Loucy (cell line): Measurements from ENCODE around the gene ITPK1.

Experiments
- CTCF ChIP-seq: fragments of 200-600 bp; sonication (generic); conservative IDR thresholded peaks from 2 replicates; pipeline ENCODE4 v1.5.1; 2014; ENCODE audit warnings: mild to moderate bottlenecking, antibody characterized with exemption, low read length
- EZH2phosphoT487 ChIP-seq: fragments of 200-600 bp; IDR thresholded peaks from 2 replicates; pipeline ENCODE4 v1.6.1; 2018; ENCODE audit warnings: antibody characterized with exemption, mild to moderate bottlenecking, moderate library complexity, borderline replicate concordance

GRCh38 chr14:93033983-93034670 is 81.6 kb downstream of the ITPK1 start:
- TF ChIP-seq CTCF (peak; percentile 93), EZH2phosphoT487 (no peak)
